Measurements from ENCODE around the gene PSMB11.
"Not testable (repeated sequence)": the region's sequence is repeated elsewhere in the genome, so short reads cannot be mapped to it uniquely, and the experiment has no call there.

PSMB11 gene

GRCh38 chr14:23013749-23014054 lies 28.3 kb upstream of the PSMB11 start:
- DNase-seq (ENCODE audit: low read depth) = not testable (repeated sequence)

GRCh38 chr14:23015618-23016017 lies 26.4 kb upstream of the PSMB11 start:
- no peak for DNase-seq (ENCODE audit: low read depth)

- no peak for DNase-seq (ENCODE audit: low read depth)
Observed at GRCh38 chr14:23017091-23017490, 24.9 kb upstream of the PSMB11 start.

- DNase-seq (ENCODE audit: low read depth) = no peak
Observed at GRCh38 chr14:23018107-23018506, 23.9 kb upstream of the PSMB11 start.

- DNase-seq (ENCODE audit: low read depth) = no peak
Observed at GRCh38 chr14:23020143-23021128, 21.6 kb upstream of the PSMB11 start.

- DNase-seq (ENCODE audit: low read depth) = no peak
Observed at GRCh38 chr14:23021434-23021833, 20.6 kb upstream of the PSMB11 start.

- DNase-seq (ENCODE audit: low read depth) = no peak
Observed at GRCh38 chr14:23021889-23022442, 20.0 kb upstream of the PSMB11 start.

- DNase-seq (ENCODE audit: low read depth) = no peak
Observed at GRCh38 chr14:23023022-23023794, 18.8 kb upstream of the PSMB11 start.

GRCh38 chr14:23023795-23024152 lies 18.2 kb upstream of the PSMB11 start:
- no peak for DNase-seq (ENCODE audit: low read depth)

GRCh38 chr14:23024612-23025075 lies 17.4 kb upstream of the PSMB11 start:
- no peak for DNase-seq (ENCODE audit: low read depth)

GRCh38 chr14:23025151-23025814 lies 16.7 kb upstream of the PSMB11 start:
- no peak for DNase-seq (ENCODE audit: low read depth)

GRCh38 chr14:23028799-23029198 lies 13.2 kb upstream of the PSMB11 start:
- no peak for DNase-seq (ENCODE audit: low read depth)

- DNase-seq (ENCODE audit: low read depth) = no peak
Observed at GRCh38 chr14:23030936-23031335, 11.1 kb upstream of the PSMB11 start.

- DNase-seq (ENCODE audit: low read depth) = no peak
Observed at GRCh38 chr14:23033251-23033727, 8.7 kb upstream of the PSMB11 start.

GRCh38 chr14:23033801-23034497 lies 8.1 kb upstream of the PSMB11 start:
- no peak for DNase-seq (ENCODE audit: low read depth)

- DNase-seq (ENCODE audit: low read depth) = peak; percentile 76
Observed at GRCh38 chr14:23034498-23035302, 7.3 kb upstream of the PSMB11 start, which contains the start of gene PSMB5. PSMB5 (minus strand) TSS chr14:23034900; CDS start chr14:23034881, 19 bp downstream.

- no peak for DNase-seq (ENCODE audit: low read depth)
Observed at GRCh38 chr14:23035303-23036144, 6.5 kb upstream of the PSMB11 start.

- no peak for DNase-seq (ENCODE audit: low read depth)
Observed at GRCh38 chr14:23040100-23040499, 1.9 kb upstream of the PSMB11 start.

- DNase-seq (ENCODE audit: low read depth) = no peak
Observed at GRCh38 chr14:23041729-23042128, 283 bp upstream of the PSMB11 start.

- no peak for DNase-seq (ENCODE audit: low read depth)
Observed at GRCh38 chr14:23043145-23043544, 1.1 kb downstream of the PSMB11 start.
